Keratinocyte (primary cell): Measurements from ENCODE around the gene TRIP4. TPM values are rescaled to one million over a fixed set of nuclear protein-coding genes. Genes with fewer than 3 reads are reported as not detected.
"Not testable (repeated sequence)": the region's sequence is repeated elsewhere in the genome, so short reads cannot be mapped to it uniquely, and the experiment has no call there.

Experiments
- DNase-seq: peaks from one replicate; pipeline ENCODE4 v3.0.0-alpha.2; 2011; ENCODE audit warnings: low read depth, missing footprints, low spot score
- FAIRE-seq: peaks from 2 replicates; lab custom pipeline; 2011; peaks lifted over from hg19 to GRCh38; lab: Jason Lieb, UNC
- H2AFZ ChIP-seq: 2 replicates; pipeline ENCODE4 v1.6.0; 2012; ENCODE audit warnings: low read length, control low read depth, inconsistent platforms; ENCODE audit not compliant: control insufficient read depth
- H3K27ac ChIP-seq: 2 replicates; pipeline ENCODE4 v1.5.1; 2011; ENCODE audit warnings: low read length; ENCODE audit not compliant: control insufficient read depth, insufficient read depth
- H3K27me3 ChIP-seq: 3 replicates; pipeline ENCODE4 v1.6.0; 2011; ENCODE audit warnings: low read length; ENCODE audit not compliant: control insufficient read depth, insufficient read depth; ENCODE audit errors: extremely low read depth
- H3K36me3 ChIP-seq, 2 experiments: 2 replicates in 1 of 2; 3 replicates in 1 of 2; pipeline ENCODE4 v1.5.1; 2011; ENCODE audit warnings: low read length in 2 of 2, mild to moderate bottlenecking in 1 of 2; ENCODE audit not compliant: control insufficient read depth in 2 of 2, insufficient read depth in 2 of 2; ENCODE audit errors: extremely low read depth in 1 of 2
- H3K4me1 ChIP-seq: 3 replicates; pipeline ENCODE4 v1.5.1; 2011; ENCODE audit warnings: low read length; ENCODE audit not compliant: control insufficient read depth, insufficient read depth; ENCODE audit errors: extremely low read depth
- H3K4me2 ChIP-seq: 3 replicates; pipeline ENCODE4 v1.6.0; 2011; ENCODE audit warnings: low read depth, low read length; ENCODE audit not compliant: control insufficient read depth, insufficient read depth; ENCODE audit errors: extremely low read depth
- H3K4me3 ChIP-seq, 3 experiments: fragments of 200-600 bp in 1 of 3; sonication (generic) in 1 of 3; 2 replicates in 2 of 3; 3 replicates in 1 of 3; pipeline ENCODE4 v1.5.1; 2011 to 2016; ENCODE audit warnings: low read length in 3 of 3, mild to moderate bottlenecking in 3 of 3, control low read depth in 2 of 3, inconsistent platforms in 1 of 3, low read depth in 1 of 3, mixed read lengths in 1 of 3, mixed run types in 1 of 3, moderate library complexity in 1 of 3; ENCODE audit not compliant: control insufficient read depth in 2 of 3, insufficient read depth in 2 of 3; ENCODE audit errors: extremely low read depth in 1 of 3
- H3K79me2 ChIP-seq: 2 replicates; pipeline ENCODE4 v1.6.0; 2012; ENCODE audit warnings: low read length; ENCODE audit not compliant: control insufficient read depth, insufficient read depth
- H3K9ac ChIP-seq: 3 replicates; pipeline ENCODE4 v1.6.0; 2011; ENCODE audit warnings: low read length; ENCODE audit not compliant: control insufficient read depth, insufficient read depth; ENCODE audit errors: extremely low read depth
- H3K9me1 ChIP-seq: 3 replicates; pipeline ENCODE4 v1.6.0; 2011; ENCODE audit warnings: low read length; ENCODE audit not compliant: control insufficient read depth, insufficient read depth; ENCODE audit errors: extremely low read depth
- H3K9me3 ChIP-seq: 2 replicates; pipeline ENCODE4 v1.5.1; 2012; ENCODE audit warnings: low read depth, low read length; ENCODE audit not compliant: control insufficient read depth
- H4K20me1 ChIP-seq: 3 replicates; pipeline ENCODE4 v1.6.0; 2011; ENCODE audit warnings: low read length; ENCODE audit not compliant: control insufficient read depth, insufficient read depth; ENCODE audit errors: extremely low read depth
- EZH2 ChIP-seq: IDR thresholded peaks from one replicate; pipeline ENCODE4 v1.6.1; 2012; ENCODE audit warnings: inconsistent platforms, mild to moderate bottlenecking, low read length, moderate library complexity
- dilution Hi-C: fragments of 300-500 bp; cut with MboI; formaldehyde crosslinking; loops from one replicate; pipeline ENCODE4 v1.7.0; 2020; ENCODE audit warnings: low sequenced_read_pairs; ENCODE audit not compliant: extremely low pct_ligation_motif_present
- polyA plus RNA-seq, 5 experiments: library from polyadenylated mRNA; depleted of rRNA in 3 of 5; stranded (reverse) in 3 of 5; stranded (forward) in 1 of 5; unstranded in 1 of 5; fragments of >200 nt; gene quantifications; 1 replicate in 1 of 5; 2 replicates in 3 of 5; 3 replicates in 1 of 5; pipeline versions ENCODE4 v1.2.1 to v1.2.3, GENCODE V29; 2011 to 2012; ENCODE audit warnings: missing spikeins in 2 of 5, low read depth in 1 of 5, low replicate concordance in 1 of 5
- TF ChIP-seq, protein P1 (sequence below), 3 experiments: IDR thresholded peaks in 1 of 3; conservative IDR thresholded peaks in 1 of 3; optimal IDR thresholded peaks in 1 of 3; 2 replicates in 2 of 3; 3 replicates in 1 of 3; pipeline versions ENCODE3 to v1.5.1; 2011; ENCODE audit warnings: low read length in 3 of 3, mild to moderate bottlenecking in 3 of 3, moderate library complexity in 2 of 3, control low read depth in 1 of 3, inconsistent platforms in 1 of 3; ENCODE audit not compliant: insufficient read depth in 2 of 3; ENCODE audit errors: extremely low read depth in 1 of 3

The TRIP4 gene
- polyA plus RNA-seq, 1 donor (not counting 4 experiments of a cell fraction or from before 2014, with no cell fraction given): 31.5 TPM

DNA sequence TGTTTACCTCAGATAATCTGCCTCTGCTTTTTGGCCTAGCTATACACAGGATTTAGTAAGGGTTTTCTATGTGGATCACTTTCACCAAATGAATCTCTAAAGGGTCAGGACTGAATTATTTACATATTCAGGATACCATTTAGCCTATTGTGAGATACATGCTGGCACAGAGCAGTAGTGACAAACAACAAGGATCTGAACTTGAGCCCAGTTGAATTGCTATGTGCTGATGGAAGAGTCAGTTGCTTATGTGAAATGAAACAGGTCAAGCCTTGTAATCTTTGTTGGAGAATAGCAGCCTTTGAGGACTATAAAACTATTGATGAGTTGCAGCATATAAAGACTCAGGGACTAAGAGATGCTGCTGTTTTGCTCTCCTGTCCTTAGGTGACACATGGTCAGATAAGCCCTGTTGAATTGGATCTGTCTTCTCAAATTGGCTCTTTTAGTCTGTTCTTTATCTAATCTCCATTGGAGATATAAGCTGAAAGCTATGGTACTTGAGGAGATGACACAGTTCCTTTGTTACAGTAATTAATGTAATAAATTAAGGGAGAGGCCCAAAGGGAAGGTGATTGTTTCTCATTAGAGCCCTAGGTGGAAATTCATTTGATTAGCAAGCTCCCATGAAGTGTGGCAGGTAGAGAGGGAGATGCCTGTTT lies 103.1 kb downstream of the TRIP4 start:
- TF ChIP-seq, protein P1, sequence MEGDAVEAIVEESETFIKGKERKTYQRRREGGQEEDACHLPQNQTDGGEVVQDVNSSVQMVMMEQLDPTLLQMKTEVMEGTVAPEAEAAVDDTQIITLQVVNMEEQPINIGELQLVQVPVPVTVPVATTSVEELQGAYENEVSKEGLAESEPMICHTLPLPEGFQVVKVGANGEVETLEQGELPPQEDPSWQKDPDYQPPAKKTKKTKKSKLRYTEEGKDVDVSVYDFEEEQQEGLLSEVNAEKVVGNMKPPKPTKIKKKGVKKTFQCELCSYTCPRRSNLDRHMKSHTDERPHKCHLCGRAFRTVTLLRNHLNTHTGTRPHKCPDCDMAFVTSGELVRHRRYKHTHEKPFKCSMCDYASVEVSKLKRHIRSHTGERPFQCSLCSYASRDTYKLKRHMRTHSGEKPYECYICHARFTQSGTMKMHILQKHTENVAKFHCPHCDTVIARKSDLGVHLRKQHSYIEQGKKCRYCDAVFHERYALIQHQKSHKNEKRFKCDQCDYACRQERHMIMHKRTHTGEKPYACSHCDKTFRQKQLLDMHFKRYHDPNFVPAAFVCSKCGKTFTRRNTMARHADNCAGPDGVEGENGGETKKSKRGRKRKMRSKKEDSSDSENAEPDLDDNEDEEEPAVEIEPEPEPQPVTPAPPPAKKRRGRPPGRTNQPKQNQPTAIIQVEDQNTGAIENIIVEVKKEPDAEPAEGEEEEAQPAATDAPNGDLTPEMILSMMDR (optimal IDR thresholded peaks at IDR 0.05 in 1 of 3, IDR thresholded peaks at IDR 0.05 in 1 of 3, conservative IDR thresholded peaks at IDR 0.05 in 1 of 3; ENCODE audit: extremely low read depth in 1 of 3, insufficient read depth in 2 of 3, low read length in 3 of 3): no peak
- no peak for TF ChIP-seq EZH2
- no peaks in the 10 kb centered on the region for H3K27me3 ChIP-seq
- FAIRE-seq (no peak), DNase-seq (no peak)
- H3K4me3 ChIP-seq: no peak overlapping the region
- H3K9ac ChIP-seq: no peak overlapping the region
- peaks cover 0 to 1% of the 10 kb centered on the region in 2 experiments for H3K36me3 ChIP-seq
- H3K9me3 ChIP-seq: no peaks in the 10 kb centered on the region
- H3K9me1 ChIP-seq: peaks cover 2% of the 10 kb centered on the region
- H3K79me2 ChIP-seq: peaks cover 15% of the 10 kb centered on the region
- H2AFZ ChIP-seq: no peak overlapping the region
- no peaks in the 10 kb centered on the region for H3K4me1 ChIP-seq
- no peak overlapping the region for H3K27ac ChIP-seq
- dilution Hi-C loops: no loop called here
- H3K4me2 ChIP-seq: no peak overlapping the region
- H4K20me1 ChIP-seq: no peaks in the 10 kb centered on the region

DNA sequence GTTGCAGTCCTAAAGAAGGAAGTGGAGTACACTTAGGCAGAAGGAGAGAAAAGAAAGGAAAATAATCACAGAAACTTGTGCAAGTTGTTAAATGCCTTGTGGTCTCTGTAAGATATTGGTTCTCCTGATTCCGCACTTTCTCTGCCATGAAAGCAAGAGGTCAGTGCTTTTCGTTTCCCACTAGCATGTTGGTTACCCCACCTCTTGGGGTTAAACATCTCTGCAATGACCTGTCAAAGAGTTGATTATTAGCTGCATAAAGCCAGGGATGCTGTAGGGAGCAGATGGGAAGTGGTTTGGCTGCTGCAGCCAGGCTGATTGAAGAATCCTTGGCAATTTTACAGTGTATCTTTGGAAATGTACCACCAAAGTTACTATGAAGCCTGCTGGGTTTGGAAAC lies 106.0 kb downstream of the TRIP4 start:
- Histone ChIP-seq H3K27me3 (no peaks in the 10 kb centered on the region), H2AFZ (no peak overlapping the region), H3K9ac (no peak overlapping the region), H3K4me2 (no peak overlapping the region), H3K4me3 (no peak overlapping the region), H4K20me1 (no peaks in the 10 kb centered on the region), H3K9me1 (peaks cover 2% of the 10 kb centered on the region), H3K4me1 (no peaks in the 10 kb centered on the region), H3K9me3 (no peaks in the 10 kb centered on the region), H3K79me2 (peaks cover 17% of the 10 kb centered on the region), H3K27ac (no peak overlapping the region), H3K36me3 (peaks cover 0 to 3% of the 10 kb centered on the region in 2 experiments)
- dilution Hi-C loops: no loop called here
- DNase-seq (no peak), FAIRE-seq (no peak)
- TF ChIP-seq EZH2: no peak
- TF ChIP-seq, protein P1 (optimal IDR thresholded peaks at IDR 0.05 in 1 of 3, IDR thresholded peaks at IDR 0.05 in 1 of 3, conservative IDR thresholded peaks at IDR 0.05 in 1 of 3; ENCODE audit: extremely low read depth in 1 of 3, insufficient read depth in 2 of 3, low read length in 3 of 3): no peak

DNA sequence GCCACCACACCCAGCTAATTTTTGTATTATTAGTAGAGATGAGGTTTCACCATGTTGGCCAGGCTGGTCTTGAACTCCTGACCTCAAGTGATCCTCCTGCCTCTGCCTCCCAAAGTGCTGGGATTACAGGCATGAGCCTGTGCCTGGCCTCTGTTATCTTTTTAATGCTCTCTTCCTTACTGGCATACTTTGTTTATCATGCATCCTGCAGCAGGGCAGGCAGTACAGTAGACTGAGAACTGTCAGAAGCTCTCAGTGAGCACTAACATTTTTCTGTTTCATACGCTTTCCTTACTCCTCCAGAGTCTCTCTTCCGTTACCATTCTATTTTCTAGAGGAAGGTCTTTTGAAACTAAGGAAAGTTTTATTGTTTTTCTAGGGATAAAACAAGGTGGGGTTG lies 108.3 kb downstream of the TRIP4 start:
- H3K4me2 ChIP-seq, H3K27me3 ChIP-seq, DNase-seq, H3K27ac ChIP-seq, H4K20me1 ChIP-seq, dilution Hi-C loops, FAIRE-seq, H3K4me3 ChIP-seq, H3K4me1 ChIP-seq, H3K9me3 ChIP-seq, H3K9me1 ChIP-seq, H2AFZ ChIP-seq, H3K9ac ChIP-seq: not testable (repeated sequence)
- H3K79me2 ChIP-seq: peaks cover 35% of the 10 kb centered on the region
- peaks cover 8 to 12% of the 10 kb centered on the region in 2 experiments for H3K36me3 ChIP-seq
